GM12891 (cell line): ENCODE data around the gene ACBD6.

Experiments used
- PAX5 ChIP-seq: IDR thresholded peaks from 2 replicates; pipeline ENCODE4 v1.6.1; 2011; ENCODE audit warnings: low read length, moderate library complexity, mild to moderate bottlenecking; ENCODE audit not compliant: insufficient read depth, severe bottlenecking
- POLR2A ChIP-seq: IDR thresholded peaks from 2 replicates; pipeline ENCODE4 v1.6.1; 2011; ENCODE audit warnings: low read depth, low read length, control low read depth
- POLR2AphosphoS5 ChIP-seq: IDR thresholded peaks from 2 replicates; pipeline ENCODE4 v1.6.1; 2011; ENCODE audit warnings: low read depth, low read length, control low read depth
- POU2F2 ChIP-seq: IDR thresholded peaks from 2 replicates; pipeline ENCODE4 v1.6.1; 2011; ENCODE audit warnings: low read depth, mild to moderate bottlenecking, control low read depth, low read length, moderate library complexity
- SPI1 ChIP-seq: IDR thresholded peaks from 2 replicates; pipeline ENCODE4 v1.6.1; 2011; ENCODE audit warnings: low read depth, low read length, control low read depth
- TAF1 ChIP-seq: IDR thresholded peaks from 2 replicates; pipeline ENCODE4 v1.6.1; 2011; ENCODE audit warnings: low read depth, low read length, control low read depth

- TF ChIP-seq POLR2AphosphoS5 (no peak), TAF1 (no peak), POLR2A (no peak), PAX5 (no peak), POU2F2 (no peak), SPI1 (no peak)
Measured at GRCh38 chr1:180366371-180367068, 135.9 kb downstream of the ACBD6 start.
